KMS-11 (cell line): ENCODE data around the gene TRIM24.

Experiments used
- H2AFZ ChIP-seq: fragments of 200-600 bp; sonication (generic); 2 replicates; pipeline ENCODE4 v1.6.1; 2016; ENCODE audit warnings: antibody characterized with exemption, mixed run types, low read depth
- H3K27ac ChIP-seq: fragments of 200-600 bp; sonication (generic); 2 replicates; pipeline ENCODE4 v1.6.1; 2016; ENCODE audit warnings: mild to moderate bottlenecking, mixed run types
- H3K27me3 ChIP-seq: fragments of 200-600 bp; sonication (generic); 2 replicates; pipeline ENCODE4 v1.6.1; 2017; ENCODE audit warnings: mild to moderate bottlenecking, low read depth, mixed run types, moderate library complexity; ENCODE audit not compliant: insufficient read depth
- H3K36me3 ChIP-seq: fragments of 200-600 bp; sonication (generic); 2 replicates; pipeline ENCODE4 v1.6.1; 2017; ENCODE audit warnings: mild to moderate bottlenecking, mixed run types; ENCODE audit not compliant: insufficient read depth
- H3K4me1 ChIP-seq: fragments of 200-600 bp; sonication (generic); 2 replicates; pipeline ENCODE4 v1.6.1; 2016; ENCODE audit warnings: mild to moderate bottlenecking, low read depth, mixed run types; ENCODE audit not compliant: poor library complexity, severe bottlenecking
- H3K4me2 ChIP-seq: fragments of 200-600 bp; sonication (generic); 2 replicates; pipeline ENCODE4 v1.7.0; 2016; ENCODE audit warnings: mild to moderate bottlenecking, mixed run types
- H3K4me3 ChIP-seq: fragments of 200-600 bp; sonication (generic); IDR thresholded peaks from 2 replicates; pipeline ENCODE4 v1.6.1; 2017; ENCODE audit warnings: low read depth, low read length, mixed read lengths; ENCODE audit not compliant: insufficient read depth
- H3K79me2 ChIP-seq: fragments of 200-600 bp; sonication (generic); 2 replicates; pipeline ENCODE4 v1.6.1; 2016; ENCODE audit warnings: low read depth, mixed run types; ENCODE audit not compliant: insufficient read depth
- H3K9ac ChIP-seq: fragments of 200-600 bp; sonication (generic); 2 replicates; pipeline ENCODE4 v1.6.1; 2016; ENCODE audit warnings: mild to moderate bottlenecking, mixed run types
- H4K20me1 ChIP-seq: fragments of 200-600 bp; sonication (generic); 2 replicates; pipeline ENCODE4 v1.6.1; 2016; ENCODE audit warnings: mild to moderate bottlenecking, mixed run types; ENCODE audit not compliant: insufficient read depth
- CTCF ChIP-seq: fragments of 200-600 bp; sonication (generic); conservative IDR thresholded peaks from 2 replicates; pipeline ENCODE4 v1.6.1; 2017; ENCODE audit warnings: low read depth, mild to moderate bottlenecking, antibody characterized with exemption, low read length, moderate library complexity, mixed read lengths

Gene TRIM24

DNA sequence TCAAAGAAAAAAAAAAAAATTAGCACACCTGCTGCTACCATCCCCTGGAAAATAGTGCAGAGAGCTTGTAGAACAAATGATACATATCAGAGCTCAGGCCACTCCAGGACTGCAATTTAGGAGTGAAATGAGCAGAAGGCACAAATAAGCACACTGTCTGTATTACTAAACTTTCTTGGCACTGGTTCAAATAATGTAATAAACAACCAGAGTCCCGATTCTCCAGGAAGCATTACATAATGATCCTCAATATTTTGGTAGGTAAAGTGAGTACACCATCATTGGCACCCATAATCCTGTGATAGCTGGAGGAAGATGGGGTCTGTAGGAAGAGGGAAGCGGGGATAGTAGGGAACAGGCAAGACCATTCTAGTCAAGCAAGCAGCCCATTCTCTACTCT is 166.8 kb downstream of the TRIM24 start:
- H3K4me1 ChIP-seq = no peaks in the 10 kb centered on the region
- no peak overlapping the region for H2AFZ ChIP-seq
- no peaks in the 10 kb centered on the region for H4K20me1 ChIP-seq
- no peak overlapping the region for H3K9ac ChIP-seq
- no peak overlapping the region for H3K4me3 ChIP-seq
- TF ChIP-seq CTCF = no peak
- H3K4me2 ChIP-seq = no peak overlapping the region
- H3K79me2 ChIP-seq = no peaks in the 10 kb centered on the region
- no peak overlapping the region for H3K27ac ChIP-seq
- no peaks in the 10 kb centered on the region for H3K27me3 ChIP-seq
- H3K36me3 ChIP-seq = no peaks in the 10 kb centered on the region

DNA sequence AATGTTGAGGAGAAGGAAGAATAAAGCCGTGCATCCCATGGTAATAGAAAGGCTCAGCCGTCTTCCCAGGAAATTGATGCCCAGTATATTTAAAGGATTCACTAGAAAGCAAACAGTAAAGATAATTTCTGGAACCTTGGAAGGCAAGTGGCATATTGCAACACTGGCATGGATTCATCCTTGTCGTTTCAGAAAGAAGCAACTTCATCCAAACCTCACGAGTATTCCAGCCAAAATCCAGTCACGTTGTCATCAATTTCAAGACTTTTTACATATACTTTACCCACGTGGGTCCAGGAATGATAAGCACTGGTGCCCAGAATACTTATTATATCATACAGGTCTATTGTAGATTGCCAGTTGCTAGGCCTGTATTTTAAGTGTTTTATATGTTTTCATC is 167.3 kb downstream of the TRIM24 start:
- H3K4me2 ChIP-seq = no peak overlapping the region
- no peak overlapping the region for H3K27ac ChIP-seq
- no peaks in the 10 kb centered on the region for H3K36me3 ChIP-seq
- no peak overlapping the region for H2AFZ ChIP-seq
- H3K79me2 ChIP-seq = no peaks in the 10 kb centered on the region
- no peak overlapping the region for H3K4me3 ChIP-seq
- TF ChIP-seq CTCF = no peak
- H3K9ac ChIP-seq = no peak overlapping the region
- no peaks in the 10 kb centered on the region for H3K4me1 ChIP-seq
- H3K27me3 ChIP-seq = no peaks in the 10 kb centered on the region
- no peaks in the 10 kb centered on the region for H4K20me1 ChIP-seq

- H3K79me2 ChIP-seq = no peaks in the 10 kb centered on the region
- H3K4me1 ChIP-seq = no peaks in the 10 kb centered on the region
- no peak for TF ChIP-seq CTCF
- no peak overlapping the region for H3K9ac ChIP-seq
- H3K36me3 ChIP-seq = no peaks in the 10 kb centered on the region
- H3K27me3 ChIP-seq = no peaks in the 10 kb centered on the region
- H3K4me2 ChIP-seq = no peak overlapping the region
- H2AFZ ChIP-seq = no peak overlapping the region
- no peaks in the 10 kb centered on the region for H4K20me1 ChIP-seq
- no peak overlapping the region for H3K27ac ChIP-seq
- H3K4me3 ChIP-seq = no peak overlapping the region
Measured at GRCh38 chr7:138630059-138630610, 170.1 kb downstream of the TRIM24 start.

DNA sequence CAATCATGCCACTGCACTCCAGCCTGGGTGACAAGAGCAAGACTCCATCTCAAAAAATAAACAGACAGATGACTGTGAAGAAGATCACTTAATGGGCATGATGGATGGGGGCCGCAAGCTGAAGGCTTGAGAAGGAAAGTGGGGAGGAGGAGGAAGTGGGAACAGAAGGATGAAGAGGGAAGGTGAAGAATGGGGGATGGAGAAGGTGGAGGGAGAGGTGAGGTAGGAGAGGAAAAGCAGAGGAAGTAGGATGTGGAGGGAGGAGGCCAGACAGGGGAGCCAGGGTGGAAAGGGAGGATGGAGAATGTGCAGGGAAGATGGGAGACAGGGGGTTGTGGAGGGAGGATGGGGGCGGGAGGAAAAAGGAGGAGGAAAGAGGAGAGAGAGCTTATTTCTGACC is 172.3 kb downstream of the TRIM24 start:
- Histone ChIP-seq H3K4me3 (no peak overlapping the region), H3K9ac (no peak overlapping the region), H3K27me3 (no peaks in the 10 kb centered on the region), H3K4me2 (no peak overlapping the region), H2AFZ (no peak overlapping the region), H3K4me1 (no peaks in the 10 kb centered on the region), H3K36me3 (no peaks in the 10 kb centered on the region), H3K27ac (no peak overlapping the region), H4K20me1 (no peaks in the 10 kb centered on the region), H3K79me2 (no peaks in the 10 kb centered on the region)
- no peak for TF ChIP-seq CTCF
